PC-3 (cell line): ENCODE measurements around the gene TBX1.

ENCODE experiments used
- CTCF ChIP-seq: fragments of 300-600 bp; sonication (generic); conservative IDR thresholded peaks from 2 replicates; pipeline ENCODE4 v1.5.1; 2017; ENCODE audit warnings: antibody characterized with exemption, low read depth, mild to moderate bottlenecking, low read length
- EZH2 ChIP-seq: fragments of 300-600 bp; sonication (generic); IDR thresholded peaks from one replicate; pipeline ENCODE4 v1.6.1; 2017; ENCODE audit warnings: antibody characterized with exemption, mild to moderate bottlenecking, low read length; ENCODE audit not compliant: unreplicated experiment
- EZH2phosphoT487 ChIP-seq: fragments of 300-600 bp; sonication (generic); IDR thresholded peaks from 2 replicates; pipeline ENCODE4 v1.6.1; 2018; ENCODE audit warnings: mild to moderate bottlenecking, antibody characterized with exemption, low read length, borderline replicate concordance

DNA sequence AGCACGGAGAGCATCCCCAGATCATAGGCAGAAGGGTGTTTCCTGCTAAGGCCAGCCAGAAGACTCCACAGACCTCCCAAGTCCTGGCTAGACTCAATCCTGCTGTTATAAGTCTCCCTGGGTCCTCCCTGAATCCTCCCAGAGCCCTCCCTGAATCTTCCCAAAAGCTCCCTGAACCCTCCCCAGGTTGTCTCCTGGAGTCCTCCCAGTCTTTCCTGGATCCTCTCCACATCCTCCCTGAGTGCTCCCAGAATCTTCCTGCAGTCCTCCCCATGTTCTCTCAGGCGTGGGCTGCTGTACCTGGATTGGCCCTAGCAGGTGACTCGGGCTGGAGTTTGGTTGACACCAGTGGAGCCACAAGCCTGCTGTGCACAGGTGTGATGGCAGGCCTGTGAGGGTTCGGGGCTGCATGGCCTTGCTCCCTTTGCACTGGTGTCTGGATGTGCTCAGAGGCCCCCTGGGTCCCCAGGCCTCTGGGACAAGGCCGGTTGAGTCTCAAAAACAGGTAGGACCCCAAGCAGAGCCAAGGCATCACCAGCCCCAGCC, 25.7 kb upstream of the TBX1 start:
- TF ChIP-seq EZH2 (no peak), EZH2phosphoT487 (no peak), CTCF (no peak)
